Suppressor macrophage treated with lipopolysaccharide for 4 hours (primary cell): ENCODE data around the gene RAD18.

ENCODE experiments used
- DNase-seq: peaks from one replicate; pipeline ENCODE4 v3.0.0-alpha.2; 2020

The RAD18 gene

DNA sequence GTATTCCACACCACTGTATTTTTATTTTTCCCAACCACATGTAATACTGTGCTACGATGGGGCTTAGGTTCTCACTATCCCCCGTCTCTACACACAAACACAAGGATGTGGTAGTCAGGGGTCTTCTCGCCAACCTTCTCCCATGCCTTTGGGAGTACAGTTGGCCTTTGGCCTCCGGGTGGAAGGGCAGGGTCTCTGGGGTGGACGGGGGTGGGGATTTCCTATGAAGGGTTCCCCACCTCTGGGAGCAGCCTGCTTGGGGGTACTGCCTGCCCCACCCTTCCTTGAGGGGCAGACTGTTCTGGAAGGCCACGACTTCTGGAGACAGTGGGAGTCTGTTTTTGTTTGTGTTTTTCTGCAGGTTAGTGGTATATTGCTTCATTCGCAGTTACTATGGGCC is 21.3 kb upstream of the RAD18 start:
- DNase-seq: no peak

DNA sequence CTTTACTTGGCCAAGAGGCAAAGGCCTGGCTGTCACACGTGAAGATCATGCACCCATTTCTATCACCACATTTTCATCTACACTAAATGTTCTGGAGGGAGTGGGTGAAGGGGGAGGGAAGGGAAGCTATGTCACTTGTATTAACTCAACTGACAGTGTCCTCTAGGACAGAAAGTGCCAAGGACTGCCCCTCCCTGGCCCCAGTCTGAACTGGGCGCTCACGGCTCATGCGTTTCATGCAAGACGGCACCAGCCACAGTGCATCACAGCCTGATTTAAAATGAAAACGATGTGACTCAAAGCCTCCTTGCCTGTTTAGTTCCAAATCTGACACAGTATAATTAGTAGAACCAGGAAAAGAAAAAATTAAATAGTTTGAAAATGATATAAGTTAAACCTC is 20.8 kb upstream of the RAD18 start:
- no peak for DNase-seq

DNA sequence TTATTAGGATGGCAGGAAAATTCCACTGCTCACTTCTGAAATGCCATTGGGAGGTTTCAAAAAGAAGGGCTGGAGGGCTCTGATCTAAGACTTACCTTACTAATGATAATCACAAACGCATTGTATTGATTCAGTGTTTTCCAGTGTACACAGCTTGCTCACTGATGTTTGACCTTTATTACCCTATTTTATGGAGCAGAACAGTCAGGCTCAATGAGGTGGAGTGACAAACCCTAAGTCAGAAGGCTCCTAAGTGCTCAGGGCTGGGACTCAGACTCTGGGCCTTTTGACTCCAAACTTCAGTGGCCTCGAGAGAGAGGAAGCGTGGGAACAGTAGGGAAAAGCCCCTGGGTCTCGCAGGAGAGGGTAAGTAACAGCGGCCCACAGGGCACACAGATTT is 20.3 kb upstream of the RAD18 start:
- no peak for DNase-seq

DNA sequence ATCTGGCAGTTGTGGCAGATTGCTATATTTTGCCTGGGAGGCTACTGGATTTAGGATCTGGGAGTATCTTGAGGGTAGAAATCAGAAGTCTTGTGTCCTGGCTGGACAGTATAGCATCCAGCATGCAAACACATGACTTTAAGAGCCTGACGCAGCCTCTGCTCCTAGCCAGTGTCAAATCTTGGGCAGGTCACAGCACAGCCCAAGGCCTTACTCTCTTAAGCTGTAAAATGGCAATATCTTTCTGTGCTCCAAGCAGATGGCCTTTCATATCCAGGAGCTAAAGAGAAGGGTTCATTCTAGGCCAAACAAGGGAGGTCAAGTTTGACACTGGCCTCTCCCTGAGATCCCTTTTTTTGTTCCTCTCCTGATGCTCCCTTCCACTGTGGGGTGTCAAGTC is 19.8 kb upstream of the RAD18 start:
- DNase-seq: no peak

DNA sequence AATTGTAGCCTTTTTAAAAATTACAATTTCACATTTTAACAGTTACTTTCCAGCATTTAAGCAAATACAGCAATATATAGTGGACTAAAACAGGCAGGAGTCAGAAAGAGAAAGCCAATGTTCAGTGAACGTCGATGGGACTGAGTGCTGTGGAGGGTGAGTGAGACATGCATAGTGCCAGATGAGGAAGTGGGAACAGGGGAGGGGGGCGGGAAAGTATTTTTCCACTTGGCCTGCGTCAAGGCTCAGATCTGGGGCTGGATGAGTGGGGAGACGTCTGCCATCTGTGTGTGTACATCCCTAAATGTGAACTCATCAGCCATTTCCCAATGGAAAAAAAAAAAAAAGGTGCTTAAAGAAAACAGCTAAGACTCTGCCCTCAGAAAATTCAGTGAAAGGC is 19.2 kb upstream of the RAD18 start:
- DNase-seq: peak; percentile 85

DNA sequence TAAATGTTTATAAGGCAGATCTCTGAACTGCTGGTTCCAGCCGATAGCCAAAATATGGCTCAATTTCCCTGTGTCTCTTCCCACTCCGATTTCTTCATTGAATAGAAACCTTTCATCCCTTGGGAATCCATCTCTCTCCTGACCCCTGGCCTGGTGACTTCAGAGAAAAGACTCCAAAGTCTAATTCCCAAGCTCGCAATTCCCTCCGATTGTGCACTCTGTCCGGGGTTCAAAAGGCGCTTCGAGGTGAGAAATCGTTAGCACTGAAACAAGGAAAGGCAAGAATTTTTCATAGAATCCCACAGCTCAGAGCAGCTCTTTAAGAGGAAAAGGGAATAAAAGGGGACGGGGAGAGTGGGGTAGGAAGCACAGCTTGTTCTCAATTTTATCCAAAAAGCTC is 18.4 kb upstream of the RAD18 start:
- no peak for DNase-seq

DNA sequence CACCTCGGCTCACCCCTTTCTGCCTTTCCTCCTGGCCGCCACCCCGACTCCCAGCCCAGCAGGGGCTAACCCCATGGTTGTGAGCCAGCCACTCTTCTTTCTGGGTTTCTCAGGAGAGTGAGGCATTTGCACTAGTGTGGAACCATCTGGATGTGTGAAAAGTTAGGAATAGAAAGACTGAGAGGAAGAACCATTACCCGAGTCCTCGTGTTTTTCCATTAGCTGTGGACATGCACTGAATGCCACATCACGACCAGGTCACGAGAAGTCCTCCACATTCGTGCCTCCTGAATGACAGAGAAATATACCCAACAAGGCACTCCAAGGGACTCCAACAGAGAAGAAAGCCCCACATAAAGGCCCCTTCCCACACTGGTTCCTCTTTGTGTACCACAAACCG is 18.0 kb upstream of the RAD18 start:
- no peak for DNase-seq

DNA sequence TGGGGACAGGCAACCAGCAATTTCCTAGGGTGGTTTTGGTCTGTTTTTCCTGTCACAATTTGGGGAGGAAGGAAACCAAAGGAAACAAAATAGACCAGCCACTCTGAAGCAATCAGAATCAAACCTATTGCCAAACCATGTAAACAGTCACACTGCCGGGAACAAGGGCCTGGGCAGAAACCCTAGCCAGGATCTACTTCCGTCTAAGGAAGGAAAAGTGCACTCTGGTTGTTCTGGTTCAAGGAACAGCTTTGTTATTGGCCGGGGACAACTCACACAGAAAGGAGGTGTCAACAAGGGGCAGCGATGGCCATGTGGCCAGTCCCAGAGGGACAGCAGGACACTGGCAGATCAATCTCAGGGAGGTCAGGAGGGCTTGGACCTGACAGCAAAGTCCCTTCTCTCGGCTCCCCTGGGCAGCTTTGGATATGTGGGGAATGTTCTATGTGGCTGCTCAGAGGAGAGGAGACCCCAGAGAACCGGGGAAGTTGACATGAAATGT is 17.5 kb upstream of the RAD18 start:
- peak; percentile 66 for DNase-seq

DNA sequence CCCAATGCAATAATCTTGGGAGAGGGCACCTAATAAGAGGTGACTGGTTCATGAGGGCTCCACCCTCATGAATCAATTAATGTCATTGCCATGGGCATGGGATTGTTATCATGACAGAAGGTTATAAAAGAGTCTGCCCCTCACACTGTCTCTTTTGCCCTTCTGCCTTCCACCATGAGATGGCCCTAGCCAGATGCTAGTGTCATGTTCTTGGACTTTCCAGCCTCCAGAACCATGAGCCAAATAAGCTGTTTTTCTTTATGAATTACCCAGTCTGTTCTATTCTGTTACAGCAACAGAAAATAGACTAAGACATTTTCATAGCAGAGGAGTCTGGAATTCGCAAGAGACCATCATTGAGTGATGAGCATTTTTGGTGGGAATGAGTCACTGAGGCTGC is 16.0 kb upstream of the RAD18 start:
- no peak for DNase-seq

DNA sequence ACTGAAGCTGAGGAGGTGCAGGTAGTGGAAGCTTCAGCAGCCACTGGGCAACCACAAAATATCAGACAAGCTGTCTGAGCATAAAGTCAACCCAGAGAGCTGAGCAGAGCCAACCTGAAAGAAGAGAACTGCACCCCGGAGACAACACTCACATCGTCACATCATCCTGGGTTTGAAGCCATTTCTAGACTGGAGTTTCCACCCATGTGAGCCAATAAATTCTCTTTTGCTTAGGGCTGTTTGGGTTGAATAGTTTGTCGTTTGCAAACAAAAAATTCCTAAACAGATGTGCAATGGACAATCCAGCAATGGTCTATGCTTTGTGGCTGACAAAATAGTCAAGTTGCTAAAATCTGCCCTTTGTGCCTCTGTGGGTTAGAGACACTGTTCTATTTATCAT is 15.3 kb upstream of the RAD18 start:
- DNase-seq: no peak

DNA sequence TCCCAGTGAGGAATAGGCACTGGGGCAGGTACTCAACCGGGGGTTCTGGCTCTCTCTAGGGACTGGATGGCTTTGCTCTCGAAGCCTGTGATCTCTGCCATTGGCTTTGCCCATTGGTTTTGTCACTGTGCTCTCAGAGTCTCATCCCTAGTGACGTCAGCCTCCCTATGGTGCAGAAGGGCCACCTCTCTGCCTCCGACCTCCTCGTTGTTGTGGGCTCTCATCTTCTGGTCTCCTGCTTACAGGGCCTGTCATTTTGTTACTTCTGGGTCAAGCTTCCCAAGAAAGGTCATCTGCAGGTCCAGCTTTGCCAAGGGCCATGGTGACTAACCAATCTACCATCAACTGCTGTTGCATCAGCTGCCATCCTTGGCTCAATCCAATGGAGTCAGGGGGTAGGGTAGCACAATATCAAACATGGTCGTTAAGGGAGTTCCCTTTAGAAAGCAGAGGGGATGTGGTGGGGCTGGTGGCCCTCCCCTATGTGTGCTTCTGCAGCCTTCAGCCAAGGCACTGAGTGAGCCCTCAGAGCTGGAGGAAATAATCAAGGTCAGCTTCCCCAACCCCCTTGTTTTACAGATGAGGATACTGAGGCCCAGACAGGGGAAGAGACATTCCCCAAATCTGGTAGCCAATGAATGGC is 13.4 kb upstream of the RAD18 start:
- DNase-seq: no peak

DNA sequence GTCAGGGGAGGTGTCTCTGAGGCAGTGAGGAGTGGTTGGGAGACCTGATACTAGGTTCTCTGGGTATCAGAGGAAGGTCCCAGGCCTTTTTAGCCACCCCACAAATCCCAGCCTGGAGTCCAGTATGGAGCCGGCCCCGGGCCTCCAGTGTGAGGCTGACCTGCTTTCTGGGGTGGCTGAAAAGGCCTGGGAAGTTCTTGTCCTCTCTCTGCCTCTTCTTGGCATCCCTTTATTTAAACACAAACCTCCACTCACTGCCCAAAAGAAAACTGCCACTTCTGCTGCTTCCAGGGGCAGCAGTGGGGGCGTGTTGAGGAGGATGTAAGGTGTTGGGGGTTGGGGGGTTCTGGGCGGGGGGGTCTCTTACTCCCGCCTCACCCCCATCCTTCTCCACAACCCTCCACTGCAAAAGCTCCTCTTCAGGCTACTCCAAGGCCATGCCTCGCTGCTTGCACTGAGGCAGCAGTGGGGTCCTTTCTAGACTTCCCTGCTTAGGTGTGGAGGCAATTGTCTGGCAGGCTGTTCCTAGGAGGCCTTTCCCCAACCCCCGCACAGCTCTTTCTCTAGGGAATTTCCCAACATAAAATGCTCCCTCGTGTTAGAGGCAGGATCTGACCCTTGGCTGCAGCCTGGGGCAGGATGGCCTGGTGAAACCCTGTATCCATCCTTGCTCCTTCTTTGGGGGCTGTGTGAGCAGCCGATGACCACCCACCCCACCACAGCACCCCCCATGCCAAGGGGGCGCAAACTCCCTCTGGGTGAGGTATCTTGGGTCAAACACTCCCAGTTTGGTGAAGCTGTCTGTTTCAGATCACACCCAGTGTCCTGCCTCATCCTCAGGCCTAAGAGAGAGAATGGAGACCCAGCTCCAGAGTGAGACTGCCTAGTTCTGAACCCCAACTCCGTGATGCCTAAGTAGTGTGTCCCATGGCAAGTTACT is 12.1 kb upstream of the RAD18 start:
- no peak for DNase-seq

DNA sequence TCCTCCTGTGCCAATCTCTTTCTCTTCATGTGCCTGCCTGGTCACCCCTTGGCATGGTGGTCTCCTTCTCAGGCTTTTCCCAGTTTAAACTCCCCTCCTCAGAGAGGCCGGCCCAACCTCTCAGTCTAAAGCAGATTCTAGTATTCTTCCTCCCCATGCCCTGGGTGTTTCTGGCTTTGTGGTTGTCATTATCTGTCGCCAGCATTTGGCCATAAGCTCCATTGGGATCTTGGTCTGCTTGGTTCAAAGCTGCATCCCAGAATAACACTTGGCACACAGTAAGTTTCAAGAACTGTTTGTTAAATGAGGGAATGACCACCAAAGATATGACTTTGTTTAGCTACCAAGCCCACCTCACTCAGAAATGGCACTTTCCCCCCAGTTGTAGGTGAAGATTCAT is 11.2 kb upstream of the RAD18 start:
- no peak for DNase-seq

DNA sequence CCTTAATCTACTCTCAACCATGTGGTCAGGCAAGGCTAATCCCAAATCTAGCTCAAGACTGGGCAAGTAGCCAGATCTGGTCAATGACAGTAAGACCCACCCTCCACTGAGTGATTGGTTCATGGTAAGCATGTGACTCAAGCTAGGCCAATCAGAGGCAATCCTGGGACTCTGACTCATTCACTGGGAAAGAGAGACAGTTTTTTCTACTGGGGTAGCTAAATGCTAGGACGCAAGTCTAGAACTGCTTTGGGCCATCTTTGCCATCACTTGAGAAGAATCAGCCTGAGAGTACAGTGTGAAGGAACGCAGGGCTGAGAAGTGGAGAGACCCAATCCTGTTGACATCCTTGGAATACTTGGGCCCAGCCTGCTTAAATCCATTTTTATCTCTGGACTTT is 9.4 kb upstream of the RAD18 start:
- peak; percentile 45 for DNase-seq

DNA sequence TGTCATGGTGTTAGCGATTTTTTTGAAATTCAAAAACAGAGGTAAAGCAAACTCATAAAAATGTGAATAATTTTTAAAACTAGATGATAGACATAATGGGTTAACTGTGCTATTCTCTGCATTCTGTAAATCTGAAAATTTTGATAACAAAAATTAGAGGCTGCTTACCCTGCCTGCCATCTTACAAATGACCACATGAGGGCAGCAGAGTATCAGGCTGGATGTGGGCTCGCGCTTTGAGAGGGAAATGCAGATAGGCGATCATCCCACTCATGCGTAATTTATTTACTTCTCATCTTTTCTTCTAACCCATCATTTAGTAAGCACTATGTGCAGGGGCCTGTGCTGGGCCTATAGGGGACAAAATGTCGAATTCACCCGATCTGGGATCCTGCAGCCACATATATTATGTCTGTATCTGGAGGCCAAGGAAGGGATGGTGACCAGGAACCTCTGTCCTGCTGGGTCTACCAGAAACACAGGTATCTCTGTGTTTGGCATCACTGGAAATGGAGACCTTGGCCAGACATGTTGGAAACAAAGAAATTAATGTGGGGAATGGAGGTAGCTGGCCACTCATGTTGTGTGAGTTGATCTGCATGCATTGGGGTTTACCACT is 7.8 kb upstream of the RAD18 start:
- peak; percentile 75 for DNase-seq

DNA sequence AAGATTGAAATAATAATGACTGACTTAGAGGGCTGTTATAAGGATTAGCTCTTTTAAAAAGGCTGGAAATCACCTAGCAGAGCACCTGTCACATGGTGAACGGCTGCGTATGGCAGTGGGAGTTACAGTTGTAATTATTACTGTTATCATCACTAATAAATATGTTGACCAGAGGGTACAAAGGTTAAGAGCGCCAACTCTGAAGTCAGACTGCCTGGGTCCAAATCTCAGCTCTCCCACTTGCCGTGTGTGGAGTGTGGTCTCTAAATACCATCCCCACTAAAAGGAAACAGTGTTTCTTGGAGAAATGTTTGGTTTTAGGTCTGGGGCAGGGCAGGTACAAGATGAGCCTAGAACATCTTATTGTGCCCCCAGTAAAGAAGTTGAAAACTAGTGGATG is 6.0 kb upstream of the RAD18 start:
- DNase-seq: no peak

DNA sequence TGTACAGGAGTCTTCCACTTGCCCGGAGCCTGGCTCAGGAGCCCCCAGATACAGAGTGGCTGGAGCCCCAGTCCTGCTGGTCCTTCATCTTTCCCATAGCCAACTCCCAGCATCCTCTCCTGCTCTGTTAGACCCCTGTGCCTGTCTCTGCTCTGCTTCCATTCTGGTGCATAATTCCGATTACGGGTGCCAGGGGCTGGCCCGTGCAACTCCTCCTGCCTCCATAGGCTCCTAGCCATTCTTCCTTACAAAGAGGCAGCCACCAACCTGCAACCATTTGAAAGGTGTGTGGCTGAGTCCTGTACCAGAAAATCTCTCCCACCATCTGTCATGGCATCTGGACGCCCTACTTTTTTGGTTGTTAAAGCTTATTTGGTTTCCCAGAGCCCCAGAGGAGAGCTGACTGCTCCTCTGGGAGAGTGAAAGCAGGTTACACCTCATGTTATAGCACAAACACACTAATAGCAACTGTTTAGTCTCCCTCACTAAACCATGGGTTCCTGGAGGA is 5.2 kb upstream of the RAD18 start:
- DNase-seq: no peak

DNA sequence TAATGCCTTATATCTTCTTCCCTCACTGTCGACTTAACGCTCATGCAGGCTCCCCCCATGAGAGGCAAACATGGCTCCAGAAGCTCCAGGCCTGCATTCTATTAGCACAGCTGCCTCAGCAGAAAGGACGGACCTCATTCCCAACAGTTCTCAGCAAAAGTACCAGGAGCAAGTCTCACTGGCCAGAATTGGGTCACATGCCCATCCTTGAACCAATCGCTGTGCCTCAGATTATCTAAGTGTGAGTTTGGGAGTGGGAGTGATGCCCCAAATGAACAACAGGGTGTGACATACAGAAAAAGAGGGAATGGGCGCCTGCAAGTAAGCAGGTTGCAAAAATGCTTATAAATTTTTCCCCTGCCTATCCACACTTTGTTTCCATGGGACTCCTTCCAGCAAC is 4.3 kb upstream of the RAD18 start:
- no peak for DNase-seq

DNA sequence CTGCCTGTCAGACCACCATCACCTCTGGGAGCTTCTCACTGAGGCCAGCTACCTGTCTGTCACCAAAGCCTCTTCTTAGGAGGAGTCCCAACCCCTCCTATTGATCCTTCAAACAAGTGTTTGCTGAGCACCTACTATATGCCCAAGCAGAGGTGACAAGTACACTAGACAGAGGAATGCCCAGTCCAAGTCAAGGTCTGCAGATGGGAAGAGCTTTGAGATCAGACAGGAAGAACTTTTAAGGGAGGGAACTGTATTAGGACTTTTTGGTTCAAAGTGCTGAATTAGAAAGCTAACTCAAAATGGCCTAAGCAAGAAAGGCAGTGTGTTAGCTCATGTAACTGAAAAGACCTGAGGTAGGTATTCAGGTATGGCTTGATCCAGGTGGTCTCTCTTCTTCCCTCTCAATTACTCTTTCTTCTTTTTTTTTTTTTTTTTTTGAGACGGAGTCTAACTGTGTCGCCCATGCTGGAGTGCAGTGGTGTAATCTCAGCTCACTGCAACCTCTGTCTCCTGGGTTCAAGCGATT is 3.6 kb upstream of the RAD18 start:
- DNase-seq: no peak

DNA sequence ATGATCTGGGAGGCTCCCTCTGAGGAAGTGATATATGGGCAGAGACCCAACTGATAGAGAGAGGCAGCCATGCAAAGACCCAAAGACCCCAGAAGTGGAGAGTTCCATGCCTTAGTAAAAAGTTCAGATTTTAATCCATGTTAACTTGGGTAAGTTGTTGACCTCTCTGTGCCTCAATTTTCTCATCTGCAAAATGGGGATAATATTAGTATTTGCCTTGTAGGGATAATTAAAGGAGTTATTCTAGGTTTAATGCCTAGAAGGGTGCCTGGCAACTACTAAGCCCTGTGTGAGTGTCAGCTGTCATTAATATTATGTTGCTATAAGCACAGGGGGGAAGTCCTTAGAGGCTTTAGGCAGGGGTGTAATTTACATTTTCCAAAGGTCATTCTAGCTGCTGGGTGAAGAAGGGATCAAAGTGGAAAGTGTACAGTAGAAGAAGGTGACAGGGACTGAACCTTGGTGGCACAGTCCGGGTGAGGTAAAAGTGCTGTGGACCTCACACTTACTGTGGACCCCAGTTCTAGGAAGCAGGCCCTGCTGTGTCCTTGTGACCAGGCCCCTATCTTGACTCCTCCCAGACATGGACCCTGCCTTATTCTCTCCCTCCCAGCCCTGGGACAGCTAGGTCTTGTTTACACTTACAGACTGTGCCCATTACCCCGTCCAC is 3.0 kb upstream of the RAD18 start:
- no peak for DNase-seq

DNA sequence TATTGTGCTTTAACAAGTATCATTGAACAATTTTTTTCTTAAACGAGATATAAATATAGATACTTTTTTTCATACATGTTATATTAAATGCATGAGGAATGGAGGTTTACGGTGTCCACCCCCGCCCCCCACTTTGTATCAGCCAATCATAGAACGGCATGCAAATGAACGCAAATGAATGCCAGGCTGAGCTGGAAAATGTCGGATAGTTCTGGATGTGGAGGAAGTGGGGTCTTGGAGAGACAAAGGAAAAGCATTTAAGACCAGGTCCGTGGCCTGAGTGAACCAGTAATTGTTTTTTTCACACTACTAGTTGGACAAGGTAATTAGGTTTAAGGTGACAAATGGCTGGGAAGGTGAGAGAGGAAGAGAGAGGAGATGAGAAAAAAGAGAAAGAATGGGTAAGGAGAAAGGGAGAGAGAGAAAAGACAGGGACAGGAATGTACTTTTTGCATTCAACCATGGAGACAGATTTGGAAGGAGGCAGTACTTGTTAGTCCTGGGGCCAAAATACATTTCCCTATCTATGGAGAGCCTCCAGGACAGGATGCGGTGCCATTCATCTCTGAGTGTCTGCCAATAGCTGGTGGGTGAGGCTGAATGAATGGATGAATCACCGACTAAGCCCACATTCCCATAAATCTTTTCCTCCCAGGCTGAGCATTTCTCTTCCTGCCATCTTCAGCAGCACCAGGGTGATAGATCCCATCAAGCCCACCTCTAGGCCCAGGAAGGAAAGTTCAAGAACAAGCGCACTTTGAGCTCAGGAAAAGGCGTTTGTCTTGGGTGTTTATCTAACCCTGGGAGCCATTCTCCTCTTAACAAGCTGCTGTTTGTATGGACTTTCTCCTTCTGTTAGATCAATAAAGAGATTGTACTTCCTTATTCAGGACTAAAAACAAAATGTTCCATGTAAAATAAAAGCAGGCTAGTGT is 1.4 kb upstream of the RAD18 start:
- no peak for DNase-seq
